ENCODE data around the gene TFAP2A. TPM values are rescaled to one million over a fixed set of nuclear protein-coding genes. Genes with fewer than 3 reads are reported as not detected.

Gene TFAP2A
- total RNA-seq, 1 donor from 2014 or later: 3.4 TPM

- TF ChIP-seq CTCF (IDR thresholded peaks at IDR 0.05; ENCODE audit: insufficient read depth, low read length, severe bottlenecking): no peak
- DNase-seq (ENCODE audit: low read depth) (peak; percentile 99), FAIRE-seq (peak; percentile 86)
- no peaks in the 10 kb centered on the region for H3K27me3 ChIP-seq (ENCODE audit: control insufficient read depth, insufficient read depth, low read length)
- H3K36me3 ChIP-seq (ENCODE audit: control insufficient read depth, insufficient read depth, low read length): no peaks in the 10 kb centered on the region
- no peak overlapping the region for H3K4me3 ChIP-seq (ENCODE audit: low read depth, low read length)
Observed at GRCh38 chr6:10355115-10355702, 59.7 kb downstream of the TFAP2A start.

GRCh38 chr6:10351791-10352190, 63.1 kb downstream of the TFAP2A start:
- Histone ChIP-seq H3K36me3 (ENCODE audit: control insufficient read depth, insufficient read depth, low read length) (no peaks in the 10 kb centered on the region), H3K4me3 (ENCODE audit: low read depth, low read length) (no peak overlapping the region), H3K27me3 (ENCODE audit: control insufficient read depth, insufficient read depth, low read length) (no peaks in the 10 kb centered on the region)
- no peak for TF ChIP-seq CTCF (IDR thresholded peaks at IDR 0.05; ENCODE audit: insufficient read depth, low read length, severe bottlenecking)
- FAIRE-seq (no peak), DNase-seq (ENCODE audit: low read depth) (peak; percentile 59)

- FAIRE-seq: no peak
- Histone ChIP-seq H3K36me3 (ENCODE audit: control insufficient read depth, insufficient read depth, low read length) (no peaks in the 10 kb centered on the region), H3K27me3 (ENCODE audit: control insufficient read depth, insufficient read depth, low read length) (no peaks in the 10 kb centered on the region), H3K4me3 (ENCODE audit: low read depth, low read length) (no peak overlapping the region)
- peak; percentile 41 for DNase-seq (ENCODE audit: low read depth)
- TF ChIP-seq CTCF (IDR thresholded peaks at IDR 0.05; ENCODE audit: insufficient read depth, low read length, severe bottlenecking): no peak
Observed at GRCh38 chr6:10350720-10351119, 64.2 kb downstream of the TFAP2A start.

GRCh38 chr6:10347561-10348327, 67.1 kb downstream of the TFAP2A start:
- DNase-seq (ENCODE audit: low read depth) (peak; percentile 99), FAIRE-seq (peak; percentile 88)
- no peaks in the 10 kb centered on the region for H3K36me3 ChIP-seq (ENCODE audit: control insufficient read depth, insufficient read depth, low read length)
- TF ChIP-seq CTCF (IDR thresholded peaks at IDR 0.05; ENCODE audit: insufficient read depth, low read length, severe bottlenecking): no peak
- no peak overlapping the region for H3K4me3 ChIP-seq (ENCODE audit: low read depth, low read length)
- no peaks in the 10 kb centered on the region for H3K27me3 ChIP-seq (ENCODE audit: control insufficient read depth, insufficient read depth, low read length)

Other genes starting within 250 kb of the TFAP2A start
- gene GCNT2, start 106.3 kb upstream of the TFAP2A start, total RNA-seq: 10.3 and 15.5 TPM in 2 replicates